Urothelium cell line (cell line): ENCODE measurements around the gene STING1.
"Not testable (repeated sequence)": the region's sequence is repeated elsewhere in the genome, so short reads cannot be mapped to it uniquely, and the experiment has no call there.

Experiments used
- DNase-seq: peaks from one replicate; pipeline ENCODE4 v3.0.0; 2011; ENCODE audit warnings: low spot score, mixed read lengths
- FAIRE-seq: peaks from 2 replicates; lab custom pipeline; 2011; peaks lifted over from hg19 to GRCh38; lab: Jason Lieb, UNC

The STING1 gene

GRCh38 chr5:139503036-139503817 lies 20.7 kb upstream of the STING1 start:
- not testable (repeated sequence) for FAIRE-seq, DNase-seq

GRCh38 chr5:139501381-139501780 lies 18.8 kb upstream of the STING1 start:
- FAIRE-seq = no peak
- DNase-seq = no peak

GRCh38 chr5:139495638-139496435 lies 13.3 kb upstream of the STING1 start:
- DNase-seq (no peak), FAIRE-seq (no peak)

- FAIRE-seq (no peak), DNase-seq (no peak)
These were observed 12.3 kb upstream of the STING1 start for GRCh38 chr5:139494832-139495231.

GRCh38 chr5:139494256-139494655 lies 11.7 kb upstream of the STING1 start:
- FAIRE-seq = no peak
- DNase-seq = no peak

- no peak for DNase-seq
- FAIRE-seq = no peak
These were observed 10.2 kb upstream of the STING1 start for GRCh38 chr5:139492700-139493192.

- DNase-seq = no peak
- FAIRE-seq = no peak
These were observed 5.7 kb upstream of the STING1 start for GRCh38 chr5:139488260-139488659.

- FAIRE-seq = no peak
- DNase-seq = no peak
These were observed 3.6 kb upstream of the STING1 start for GRCh38 chr5:139486201-139486600.

- FAIRE-seq, DNase-seq: not testable (repeated sequence)
These were observed 291 bp upstream of the STING1 start for GRCh38 chr5:139482890-139483208.

- no peak for FAIRE-seq
- no peak for DNase-seq
These were observed 943 bp downstream of the STING1 start for GRCh38 chr5:139481580-139482049.

GRCh38 chr5:139481122-139481533 lies 1.4 kb downstream of the STING1 start:
- no peak for FAIRE-seq
- peak; percentile 28 for DNase-seq

- DNase-seq, FAIRE-seq: not testable (repeated sequence)
These were observed 2.8 kb downstream of the STING1 start for GRCh38 chr5:139479729-139480128.

GRCh38 chr5:139478657-139479423 lies 3.7 kb downstream of the STING1 start:
- FAIRE-seq, DNase-seq: not testable (repeated sequence)

GRCh38 chr5:139475865-139476617 lies 6.5 kb downstream of the STING1 start:
- DNase-seq (no peak), FAIRE-seq (no peak)

- DNase-seq (no peak), FAIRE-seq (no peak)
These were observed 7.4 kb downstream of the STING1 start for GRCh38 chr5:139474890-139475791.

- DNase-seq (no peak), FAIRE-seq (no peak)
These were observed 9.0 kb downstream of the STING1 start for GRCh38 chr5:139473565-139473964.

- DNase-seq = no peak
- no peak for FAIRE-seq
These were observed 9.5 kb downstream of the STING1 start for GRCh38 chr5:139473105-139473504.

GRCh38 chr5:139472386-139473030 lies 10.1 kb downstream of the STING1 start:
- FAIRE-seq = no peak

GRCh38 chr5:139470821-139471300 lies 11.7 kb downstream of the STING1 start, which contains the start of gene SMIM33:
SMIM33 (plus strand) TSS chr5:139471004; CDS start chr5:139471122, 118 bp downstream.
- DNase-seq (no peak), FAIRE-seq (no peak)

More at GRCh38 chr5:139472386-139473030, 10.1 kb downstream of the STING1 start:
- DNase-seq = no peak
